NCI-H774 (cell line): ENCODE results near the gene CD58.
"Not testable (repeated sequence)": the region's sequence is repeated elsewhere in the genome, so short reads cannot be mapped to it uniquely, and the experiment has no call there.

Experiments
- DNase-seq: peaks from one replicate; lab custom pipeline; 2025; lab: John Stamatoyannopoulos, UW

The CD58 gene

GRCh38 chr1:116593401-116593800 is 22.6 kb upstream of the CD58 start:
- DNase-seq = not testable (repeated sequence)

DNA sequence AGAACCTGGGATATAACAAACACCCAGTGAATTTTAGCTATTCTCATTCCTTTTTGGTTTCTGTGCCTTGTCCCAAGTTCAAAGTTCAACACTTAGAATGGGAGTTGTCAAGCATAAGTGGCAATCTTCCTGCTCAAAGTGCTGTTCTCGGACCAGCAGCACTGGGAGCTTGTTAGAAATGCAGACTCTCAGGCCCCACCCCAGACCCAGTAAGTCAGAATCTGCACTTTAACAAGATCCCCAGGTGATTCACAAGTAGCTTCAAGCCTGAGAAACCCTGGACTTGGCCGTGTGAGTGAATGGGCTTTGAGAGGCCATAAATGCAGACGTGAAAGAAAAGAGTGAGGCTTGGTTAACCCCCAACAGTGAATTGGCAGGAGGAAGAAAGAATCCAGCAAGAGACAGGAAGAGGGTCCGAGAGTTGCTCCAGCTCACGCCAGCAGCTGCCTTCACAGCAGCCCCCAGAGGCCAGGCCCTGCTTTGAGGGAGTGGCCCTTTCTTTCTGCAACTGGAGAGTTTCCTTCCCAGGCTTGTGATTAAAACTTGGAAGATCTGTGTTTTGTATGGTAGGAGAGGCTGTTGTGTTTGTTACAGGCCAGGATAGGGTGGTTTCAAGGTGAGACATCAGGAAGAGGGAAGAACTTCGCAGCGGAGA is 21.3 kb upstream of the CD58 start:
- DNase-seq = not testable (repeated sequence)

- not testable (repeated sequence) for DNase-seq
These were observed 20.5 kb upstream of the CD58 start for GRCh38 chr1:116591006-116591950.

- DNase-seq = not testable (repeated sequence)
These were observed 19.7 kb upstream of the CD58 start for GRCh38 chr1:116590359-116591005.

GRCh38 chr1:116589101-116589735 is 18.4 kb upstream of the CD58 start:
- not testable (repeated sequence) for DNase-seq

GRCh38 chr1:116587501-116588227 is 16.8 kb upstream of the CD58 start:
- no peak for DNase-seq

GRCh38 chr1:116586741-116587143 is 15.9 kb upstream of the CD58 start:
- DNase-seq = no peak

DNA sequence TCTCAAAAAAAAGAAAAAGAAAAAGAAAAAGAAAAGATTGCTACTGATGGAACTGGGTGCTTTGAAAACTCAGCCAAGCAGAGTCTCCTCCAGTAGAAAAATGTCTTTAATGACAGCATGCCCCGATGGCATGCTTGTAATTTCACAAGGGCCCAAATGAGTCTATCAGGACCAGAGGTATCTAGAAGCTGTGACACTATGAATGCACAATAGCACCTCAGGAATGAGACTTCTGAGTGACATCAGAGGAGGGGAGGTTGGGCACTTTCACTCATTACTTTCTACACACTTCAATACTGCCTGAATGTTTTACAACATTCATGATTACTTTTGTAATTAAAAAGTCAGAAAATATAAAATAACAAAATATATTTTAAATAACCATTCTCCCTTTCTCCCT is 15.1 kb upstream of the CD58 start:
- DNase-seq = no peak

DNA sequence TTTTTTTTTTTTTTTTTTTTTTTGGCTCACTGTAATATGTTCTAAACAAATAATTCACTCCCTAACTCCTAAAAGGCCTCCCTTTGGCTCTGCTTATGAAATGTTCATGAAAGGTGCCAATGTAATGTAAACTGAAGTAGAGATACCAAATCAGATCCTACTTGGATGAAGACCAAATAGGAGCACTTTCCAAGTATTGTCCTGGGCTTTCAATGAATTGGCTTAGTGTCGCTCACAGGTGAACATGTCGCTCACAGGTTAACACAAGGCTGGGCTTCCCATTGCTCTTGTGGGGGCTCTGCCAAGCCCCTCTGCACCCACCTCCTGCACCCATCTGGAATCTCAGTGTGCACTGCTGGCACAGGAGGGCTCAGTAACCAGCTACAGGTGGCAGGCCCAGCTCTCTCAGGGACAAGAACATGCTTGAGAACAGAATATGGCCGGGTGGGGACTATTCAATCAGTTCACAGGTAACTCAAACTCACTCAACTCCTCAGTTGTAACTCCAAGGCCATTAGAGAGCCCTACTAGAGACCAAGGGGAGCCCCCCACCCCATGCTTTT is 10.6 kb upstream of the CD58 start:
- DNase-seq = no peak

DNA sequence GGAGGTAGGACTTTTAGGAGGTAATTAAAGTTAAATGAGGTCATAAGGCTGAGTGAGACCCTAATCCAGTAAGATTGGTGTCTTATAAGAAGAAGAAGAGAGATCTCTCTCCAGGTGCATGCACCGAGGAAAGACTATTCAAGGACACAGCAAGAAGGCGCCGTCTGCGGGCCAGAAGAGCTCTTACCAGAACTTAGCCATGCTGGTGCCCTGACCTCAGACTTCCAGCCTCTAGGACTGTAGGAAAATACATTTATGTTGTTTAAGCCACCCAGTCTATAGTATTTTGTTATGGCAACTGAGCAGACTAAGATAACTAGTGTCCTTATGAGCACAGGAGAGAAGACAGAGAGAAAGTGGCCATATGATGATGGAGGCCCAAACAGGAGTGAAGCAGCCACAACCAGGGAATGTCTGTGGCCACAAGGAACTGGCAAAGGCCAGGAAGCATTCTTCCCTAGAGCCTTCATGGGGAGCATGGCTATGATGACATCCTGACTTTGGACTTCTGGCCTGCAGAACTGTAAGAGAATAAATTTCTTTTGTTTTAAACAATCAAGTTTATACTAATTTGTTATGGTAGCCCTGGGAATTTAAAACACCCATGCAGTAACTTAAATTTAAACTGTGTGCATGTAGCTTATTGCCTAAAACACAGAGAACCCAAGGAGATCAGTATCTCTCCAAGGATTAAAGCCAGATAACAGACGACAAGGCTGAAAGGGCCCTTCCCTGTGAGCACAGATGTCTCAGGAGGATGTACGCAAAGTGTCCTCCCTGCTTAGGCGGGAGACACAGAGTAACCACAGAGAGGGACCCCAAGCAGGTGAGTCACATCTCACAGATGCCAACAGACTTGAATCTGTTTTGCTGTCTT is 9.9 kb upstream of the CD58 start:
- DNase-seq = no peak

DNA sequence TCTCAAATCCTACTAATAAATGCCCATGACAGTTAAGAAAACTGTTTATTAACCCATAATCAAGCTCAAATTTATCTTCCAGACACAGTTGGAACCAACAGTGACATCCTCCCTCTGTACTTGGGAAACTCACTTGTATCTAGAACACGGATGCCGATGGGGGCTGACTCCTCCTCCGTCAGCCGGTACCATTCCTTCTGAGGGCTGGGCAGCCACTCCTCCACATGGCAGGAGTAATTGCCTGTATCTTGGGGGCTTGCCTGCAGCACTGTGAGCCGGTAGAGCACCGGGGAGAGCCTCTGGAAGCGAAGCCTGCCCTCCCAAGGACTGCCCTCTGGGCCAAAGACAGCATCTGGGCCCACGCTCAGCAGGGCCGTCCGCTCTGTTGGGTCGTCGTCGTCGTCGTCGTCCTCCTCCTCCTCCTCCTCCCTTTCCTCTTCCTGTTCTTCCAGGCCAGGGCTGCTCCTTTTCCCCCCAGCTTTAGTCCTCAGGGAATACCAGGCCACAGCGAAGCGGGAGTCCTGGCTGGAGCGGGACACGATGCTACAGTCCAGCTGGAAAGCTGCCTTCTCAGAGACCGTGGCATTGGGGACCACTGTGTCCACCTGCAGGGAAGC is 8.5 kb upstream of the CD58 start:
- DNase-seq = no peak

GRCh38 chr1:116578581-116578980 is 7.8 kb upstream of the CD58 start:
- DNase-seq = no peak

DNA sequence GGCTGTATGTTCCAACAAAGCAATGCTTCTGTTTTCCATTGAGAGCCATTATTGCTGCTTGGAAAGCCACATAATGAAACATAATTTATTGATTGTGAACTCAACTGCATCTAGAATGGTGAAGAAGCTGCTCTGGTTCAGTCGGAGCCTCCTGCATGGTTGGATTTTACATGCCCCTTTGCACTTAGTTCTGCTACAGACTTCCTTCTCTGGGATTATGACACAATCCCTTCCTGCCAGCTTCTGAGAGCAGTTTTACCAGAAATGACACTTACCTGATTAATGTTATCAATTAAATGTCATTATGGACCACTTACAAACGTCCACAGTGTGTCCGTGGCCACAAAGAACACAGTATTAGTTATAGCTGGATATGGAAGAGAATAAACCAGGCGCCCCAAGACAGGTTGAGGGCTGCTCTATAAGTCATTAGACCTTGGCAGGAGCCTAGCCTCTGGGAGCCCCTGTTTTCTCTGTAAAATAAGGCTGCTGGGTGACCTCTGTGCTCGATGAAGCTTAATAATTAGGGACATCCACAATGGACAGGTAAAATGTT is 7.0 kb upstream of the CD58 start:
- no peak for DNase-seq

DNA sequence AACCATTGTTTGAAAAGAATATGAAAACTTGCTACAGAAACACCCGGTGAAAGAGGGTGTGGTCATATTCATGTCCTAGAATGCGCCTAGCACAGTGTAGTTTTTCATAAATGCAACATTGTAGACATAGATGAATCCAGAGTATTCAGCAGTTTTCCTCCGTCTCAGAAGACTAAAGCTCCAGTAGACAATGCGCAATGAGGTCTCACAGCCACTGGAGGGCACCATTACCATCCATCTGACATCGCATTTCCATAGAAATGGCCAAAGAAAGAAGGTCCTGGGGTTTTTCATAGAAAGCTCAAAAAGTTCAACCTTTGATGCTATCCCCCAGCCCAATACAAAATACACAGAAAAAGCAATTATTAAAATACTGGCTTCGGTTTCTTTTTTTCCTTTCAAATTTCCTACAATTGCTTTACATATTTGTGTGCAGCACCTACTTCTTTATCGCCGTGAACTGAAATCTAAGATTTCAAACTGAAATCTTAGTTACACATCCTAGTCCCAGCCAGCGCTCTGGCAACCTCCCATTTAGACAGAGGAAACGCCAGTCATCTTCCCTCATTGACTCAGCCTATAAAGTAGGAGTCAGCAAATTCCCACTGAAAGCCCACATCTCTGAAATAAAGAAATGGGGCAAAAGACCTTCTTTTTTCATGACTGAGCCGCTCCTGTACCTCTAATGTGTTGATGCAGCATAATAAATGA is 3.9 kb upstream of the CD58 start:
- peak; percentile 40 for DNase-seq

- DNase-seq = no peak
These were observed 2.7 kb upstream of the CD58 start for GRCh38 chr1:116573431-116574095.

GRCh38 chr1:116572771-116573430 is 2.1 kb upstream of the CD58 start:
- no peak for DNase-seq

GRCh38 chr1:116572099-116572498 is 1.3 kb upstream of the CD58 start:
- DNase-seq = no peak
